GM21825 (cell line): ENCODE results near the gene HADH.
"Not testable (repeated sequence)": the region's sequence is repeated elsewhere in the genome, so short reads cannot be mapped to it uniquely, and the experiment has no call there.

Experiments
- ATAC-seq: cut with Tn5 transposase; IDR thresholded peaks from one replicate; pipeline ENCODE4 v1.9.1; 2021; ENCODE audit warnings: mild to moderate bottlenecking, moderate library complexity; ENCODE audit not compliant: unreplicated experiment

Gene HADH

GRCh38 chr4:108029731-108030130 lies 40.0 kb downstream of the HADH start:
- ATAC-seq = no peak

GRCh38 chr4:108030332-108030731 lies 40.6 kb downstream of the HADH start:
- ATAC-seq = peak; percentile 94

GRCh38 chr4:108031427-108032083 lies 41.9 kb downstream of the HADH start:
- no peak for ATAC-seq

GRCh38 chr4:108033348-108033747 lies 43.7 kb downstream of the HADH start:
- no peak for ATAC-seq

GRCh38 chr4:108034565-108034964 lies 44.9 kb downstream of the HADH start:
- no peak for ATAC-seq

DNA sequence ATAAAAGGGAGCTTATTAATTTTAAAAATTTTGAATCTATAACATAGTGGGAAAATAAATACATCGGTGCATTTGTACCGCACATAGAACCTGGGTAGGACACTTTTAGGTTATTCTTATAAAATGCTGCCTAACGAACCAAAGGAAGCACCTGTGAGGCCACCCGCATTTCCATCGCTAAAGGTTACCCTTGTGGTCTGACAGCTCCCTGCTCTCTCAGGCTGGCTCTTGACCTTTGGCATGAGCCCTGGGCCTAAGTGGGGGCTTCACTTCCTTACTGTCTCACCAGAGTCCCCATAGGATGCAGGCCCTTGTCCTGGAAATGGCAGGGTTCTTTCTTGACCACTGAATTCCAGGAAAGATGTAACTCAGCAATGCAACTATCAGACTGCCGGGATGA lies 46.0 kb downstream of the HADH start:
- ATAC-seq = peak; percentile 51

DNA sequence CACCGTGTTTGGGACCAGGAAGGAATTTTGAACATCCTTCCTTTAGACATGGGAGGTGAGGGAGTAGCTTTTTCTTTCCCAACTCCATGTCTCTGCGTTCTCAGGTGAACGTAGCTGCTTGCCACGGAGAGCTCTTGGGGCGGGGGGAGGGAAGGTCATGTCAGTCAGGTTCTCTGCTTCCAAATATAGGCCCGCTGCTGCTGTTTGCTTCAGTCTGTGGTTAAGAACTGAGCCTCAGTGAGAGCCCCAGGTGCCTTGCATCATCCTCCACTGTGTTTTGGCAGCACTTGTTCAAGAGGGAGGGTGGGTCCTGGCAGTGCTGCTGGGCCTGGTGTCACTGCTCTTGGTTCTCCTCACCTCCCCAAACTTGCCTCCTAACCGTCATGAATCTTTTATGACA lies 46.5 kb downstream of the HADH start:
- ATAC-seq = peak; percentile 95

DNA sequence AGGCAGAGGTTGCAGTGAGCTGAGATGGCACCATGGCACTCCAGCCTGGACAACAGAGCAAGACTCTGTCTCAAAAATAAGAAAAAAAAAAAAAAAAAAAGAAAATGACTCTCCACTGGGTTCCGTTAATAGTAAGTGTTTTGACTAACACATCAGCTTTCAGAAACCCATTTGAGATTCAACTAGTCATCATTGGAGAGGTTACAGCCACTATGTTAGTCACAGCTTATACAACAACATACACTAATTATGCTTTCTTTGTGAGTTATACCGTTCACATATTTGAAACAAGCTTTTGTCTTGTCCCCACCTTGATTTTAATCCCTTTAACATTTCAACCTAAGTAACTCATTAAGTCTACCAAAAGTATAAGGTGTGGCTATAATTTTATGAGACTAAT lies 48.2 kb downstream of the HADH start:
- ATAC-seq = no peak

DNA sequence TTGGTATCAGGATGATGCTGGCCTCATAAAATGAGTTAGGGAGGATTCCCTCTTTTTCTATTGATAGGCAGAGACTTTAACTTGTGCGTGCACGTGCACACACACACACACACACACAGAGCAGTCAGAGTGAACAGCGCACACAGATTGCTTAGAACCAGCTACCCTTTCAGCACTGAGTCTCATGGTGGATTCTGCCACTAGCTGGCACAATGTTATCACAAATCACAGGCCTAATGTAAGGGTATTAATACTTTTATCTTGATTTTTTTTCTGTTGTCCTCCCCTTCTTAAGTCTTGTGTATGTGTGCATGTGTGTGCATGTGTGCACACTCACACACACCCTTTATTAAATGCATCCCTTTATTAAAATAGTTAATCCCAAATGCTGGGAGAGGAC lies 53.2 kb downstream of the HADH start:
- no peak for ATAC-seq

- no peak for ATAC-seq
Measured at GRCh38 chr4:108043526-108043925, 53.8 kb downstream of the HADH start.

- no peak for ATAC-seq
Measured at GRCh38 chr4:108044951-108045686, 55.4 kb downstream of the HADH start.

- no peak for ATAC-seq
Measured at GRCh38 chr4:108045687-108046024, 56.0 kb downstream of the HADH start.

DNA sequence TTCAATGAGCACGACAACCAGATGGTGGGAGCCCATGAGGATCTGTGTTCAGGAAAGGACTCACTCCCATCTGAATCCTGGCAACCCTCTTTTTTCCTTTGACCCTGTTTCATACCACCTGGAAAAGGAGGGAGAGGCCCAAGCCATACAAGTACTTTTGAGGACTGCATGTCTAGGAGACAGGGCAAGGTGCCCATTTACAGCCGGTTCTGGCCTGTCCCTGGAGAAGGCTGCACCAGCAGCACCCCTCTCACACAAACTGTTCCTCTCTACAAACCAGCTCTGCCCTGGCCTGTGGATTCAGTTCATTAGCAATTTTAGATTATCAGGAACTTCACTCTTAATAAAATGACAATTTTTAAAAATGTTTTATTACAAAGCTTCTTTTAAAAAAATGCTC lies 57.5 kb downstream of the HADH start:
- ATAC-seq = no peak

DNA sequence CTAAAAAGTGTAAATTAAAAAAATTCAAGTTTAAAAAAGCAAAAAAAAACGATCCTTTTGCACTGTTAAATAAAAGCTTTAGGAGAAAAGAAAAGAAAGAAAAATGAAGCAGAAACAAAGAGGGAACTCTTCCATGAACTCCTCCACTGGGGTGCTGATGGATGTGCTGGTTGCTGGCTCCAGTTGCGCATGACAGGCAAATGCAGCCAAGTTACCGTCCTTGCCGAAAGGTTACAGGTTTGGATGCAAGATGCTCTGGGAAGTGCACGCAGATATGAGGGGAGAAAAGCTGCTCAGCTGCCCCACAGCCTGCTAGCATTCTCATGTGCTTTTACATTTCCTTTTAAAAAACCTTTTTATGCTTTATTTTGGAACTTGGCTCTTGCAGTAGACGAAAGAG lies 58.5 kb downstream of the HADH start:
- no peak for ATAC-seq

DNA sequence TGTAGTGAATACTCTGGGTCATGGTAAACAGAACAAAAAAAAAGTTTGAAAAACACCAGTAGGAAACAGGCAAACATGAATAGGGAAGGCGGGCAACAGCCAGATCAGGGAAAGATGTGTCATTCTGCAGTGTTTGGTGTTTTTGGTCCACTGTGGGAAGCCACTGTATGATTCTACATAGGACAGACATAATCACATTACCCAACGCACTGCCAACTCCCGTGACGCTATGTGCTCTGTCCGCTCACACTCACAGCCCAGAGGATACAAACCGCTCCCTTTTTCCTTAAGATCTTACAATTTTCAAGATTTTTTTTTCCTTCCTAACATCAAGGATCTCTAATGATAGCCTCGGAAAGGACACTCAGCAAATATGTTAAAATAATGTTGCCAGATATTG lies 59.3 kb downstream of the HADH start:
- no peak for ATAC-seq

DNA sequence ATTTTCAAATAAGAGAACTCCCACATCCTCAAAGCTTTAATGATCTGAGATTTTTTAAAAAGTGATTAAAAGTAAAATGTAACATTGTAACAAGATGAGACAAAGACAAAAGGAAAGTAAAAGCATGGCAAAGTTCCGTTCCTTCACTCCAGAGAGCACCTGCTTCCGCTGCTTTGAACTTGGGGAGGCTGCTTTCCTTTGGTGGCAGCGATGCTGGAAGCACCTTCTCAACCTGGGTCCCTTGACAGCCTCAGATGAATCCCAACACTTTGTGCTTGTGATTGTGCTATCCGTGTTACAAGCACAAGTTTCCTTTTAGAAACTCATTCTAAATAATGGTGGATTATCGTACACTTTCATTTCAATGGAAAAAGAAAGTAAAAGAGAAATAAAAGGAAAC lies 59.7 kb downstream of the HADH start:
- no peak for ATAC-seq

GRCh38 chr4:108050166-108051111 lies 60.8 kb downstream of the HADH start:
- ATAC-seq = not testable (repeated sequence)

- ATAC-seq = no peak
Measured at GRCh38 chr4:108051343-108051742, 61.7 kb downstream of the HADH start.

DNA sequence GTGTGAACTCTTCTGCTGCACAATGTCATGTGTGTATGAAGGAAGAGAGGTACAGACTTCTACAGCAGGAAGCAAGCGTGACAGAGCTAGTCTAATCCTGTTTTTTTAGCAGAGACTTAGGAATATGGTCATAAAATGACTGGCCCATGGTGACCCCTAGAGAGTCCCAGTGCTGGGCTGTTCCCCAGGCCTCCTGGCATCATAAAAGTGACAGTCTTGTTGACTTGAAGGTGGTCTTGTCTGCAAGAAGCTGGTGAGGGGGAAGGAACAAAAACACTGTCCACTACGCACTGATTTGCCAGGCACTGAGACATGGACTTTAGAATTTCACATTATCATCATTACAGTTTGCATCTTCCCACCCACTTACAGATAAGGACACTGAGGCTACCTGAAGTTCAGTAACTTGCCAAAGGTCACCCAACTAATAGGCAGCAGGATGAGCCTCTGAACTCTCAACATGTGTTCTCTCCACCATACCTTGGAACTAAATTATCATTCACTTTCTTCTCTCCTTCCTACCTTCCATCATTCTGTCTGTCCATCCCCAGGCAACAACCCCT lies 63.0 kb downstream of the HADH start:
- ATAC-seq = no peak

- peak; percentile 93 for ATAC-seq
Measured at GRCh38 chr4:108053251-108053711, 63.6 kb downstream of the HADH start.

GRCh38 chr4:108054025-108054638 lies 64.4 kb downstream of the HADH start:
- no peak for ATAC-seq
